ENCODE measurements around the gene PCDHGA1.
"Not testable (repeated sequence)": the region's sequence is repeated elsewhere in the genome, so short reads cannot be mapped to it uniquely, and the experiment has no call there.

The PCDHGA1 gene

GRCh38 chr5:141412854-141413539 lies 82.7 kb downstream of the PCDHGA1 start, which contains the start of gene PCDHGA10:
PCDHGA10 (plus strand) TSS chr5:141412987; CDS start chr5:141413176, 189 bp downstream.
- peak; percentile 89 for DNase-seq

DNA sequence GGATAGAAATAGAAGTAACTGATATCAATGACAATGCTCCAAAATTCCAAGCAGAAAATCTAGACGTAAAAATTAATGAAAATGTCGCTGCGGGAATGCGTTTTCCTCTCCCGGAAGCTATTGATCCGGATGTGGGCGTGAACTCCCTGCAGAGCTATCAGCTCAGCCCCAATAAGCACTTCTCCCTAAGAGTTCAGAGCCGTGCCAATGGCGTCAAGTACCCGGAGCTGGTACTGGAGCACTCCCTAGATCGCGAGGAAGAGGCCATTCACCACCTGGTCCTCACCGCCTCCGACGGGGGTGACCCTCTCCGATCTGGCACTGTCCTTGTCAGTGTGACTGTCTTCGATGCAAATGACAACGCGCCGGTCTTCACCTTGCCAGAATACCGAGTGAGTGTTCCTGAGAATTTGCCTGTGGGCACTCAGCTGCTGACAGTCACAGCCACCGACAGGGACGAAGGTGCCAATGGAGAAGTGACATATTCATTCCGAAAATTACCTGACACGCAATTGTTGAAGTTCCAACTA lies 83.3 kb downstream of the PCDHGA1 start:
- no peak for DNase-seq

GRCh38 chr5:141414548-141415274 lies 84.4 kb downstream of the PCDHGA1 start:
- DNase-seq, result not testable (repeated sequence)

DNA sequence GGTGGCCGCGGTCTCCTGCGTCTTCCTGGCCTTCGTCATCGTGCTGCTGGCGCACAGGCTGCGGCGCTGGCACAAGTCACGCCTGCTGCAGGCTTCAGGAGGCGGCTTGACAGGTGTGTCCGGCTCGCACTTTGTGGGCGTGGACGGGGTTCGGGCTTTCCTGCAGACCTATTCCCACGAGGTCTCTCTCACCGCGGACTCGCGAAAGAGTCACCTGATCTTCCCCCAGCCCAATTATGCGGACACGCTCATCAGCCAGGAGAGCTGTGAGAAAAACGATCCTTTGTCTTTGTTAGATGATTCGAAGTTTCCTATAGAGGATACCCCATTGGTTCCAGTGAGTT lies 84.9 kb downstream of the PCDHGA1 start:
- DNase-seq, result not testable (repeated sequence)

DNA sequence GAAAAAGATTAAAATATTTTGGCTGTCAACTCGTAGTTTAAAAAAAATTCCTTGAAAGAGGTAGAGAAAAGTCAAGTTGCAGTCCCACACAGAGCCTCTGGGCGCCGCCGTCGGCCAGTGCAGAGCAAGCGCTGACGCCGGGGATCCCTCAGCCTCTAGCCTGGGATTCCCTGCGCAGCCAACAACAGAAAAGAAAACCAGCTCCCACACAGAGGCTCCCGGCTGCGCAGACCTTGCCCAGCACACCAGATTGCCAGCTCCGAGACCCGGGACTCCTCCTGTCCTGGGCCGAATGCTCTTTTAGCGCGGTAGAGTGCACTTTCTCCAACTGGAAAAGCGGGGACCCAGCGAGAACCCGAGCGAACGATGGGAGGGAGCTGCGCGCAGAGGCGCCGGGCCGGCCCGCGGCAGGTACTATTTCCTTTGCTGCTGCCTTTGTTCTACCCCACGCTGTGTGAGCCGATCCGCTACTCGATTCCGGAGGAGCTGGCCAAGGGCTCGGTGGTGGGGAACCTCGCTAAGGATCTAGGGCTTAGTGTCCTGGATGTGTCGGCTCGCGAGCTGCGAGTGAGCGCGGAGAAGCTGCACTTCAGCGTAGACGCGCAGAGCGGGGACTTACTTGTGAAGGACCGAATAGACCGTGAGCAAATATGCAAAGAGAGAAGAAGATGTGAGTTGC lies 87.3 kb downstream of the PCDHGA1 start, which contains the start of gene PCDHGB7:
Gene PCDHGB7, plus strand, starts transcription at position 184 of the 679 bp plus-strand sequence. Its CDS starts 183 bp downstream, at position 367.
- peak; percentile 31 for DNase-seq

GRCh38 chr5:141419074-141419880 lies 89.0 kb downstream of the PCDHGA1 start:
- DNase-seq, result no peak

- peak; percentile 73 for DNase-seq
Observed at GRCh38 chr5:141420855-141421488, 90.7 kb downstream of the PCDHGA1 start, which contains the start of gene PCDHGA11. PCDHGA11 (plus strand) TSS chr5:141421051; CDS start chr5:141421228, 177 bp downstream.

DNA sequence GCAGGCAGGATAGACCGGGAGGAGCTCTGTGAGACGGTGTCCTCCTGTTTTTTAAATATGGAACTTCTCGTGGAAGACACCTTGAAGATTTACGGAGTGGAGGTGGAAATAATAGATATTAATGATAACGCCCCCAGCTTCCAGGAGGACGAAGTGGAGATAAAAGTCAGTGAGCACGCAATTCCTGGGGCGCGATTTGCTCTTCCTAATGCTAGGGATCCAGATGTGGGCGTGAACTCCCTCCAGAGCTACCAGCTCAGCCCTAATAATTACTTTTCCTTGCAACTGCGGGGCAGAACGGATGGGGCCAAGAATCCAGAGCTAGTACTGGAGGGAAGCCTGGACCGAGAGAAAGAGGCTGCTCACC lies 91.2 kb downstream of the PCDHGA1 start:
- no peak for DNase-seq

DNA sequence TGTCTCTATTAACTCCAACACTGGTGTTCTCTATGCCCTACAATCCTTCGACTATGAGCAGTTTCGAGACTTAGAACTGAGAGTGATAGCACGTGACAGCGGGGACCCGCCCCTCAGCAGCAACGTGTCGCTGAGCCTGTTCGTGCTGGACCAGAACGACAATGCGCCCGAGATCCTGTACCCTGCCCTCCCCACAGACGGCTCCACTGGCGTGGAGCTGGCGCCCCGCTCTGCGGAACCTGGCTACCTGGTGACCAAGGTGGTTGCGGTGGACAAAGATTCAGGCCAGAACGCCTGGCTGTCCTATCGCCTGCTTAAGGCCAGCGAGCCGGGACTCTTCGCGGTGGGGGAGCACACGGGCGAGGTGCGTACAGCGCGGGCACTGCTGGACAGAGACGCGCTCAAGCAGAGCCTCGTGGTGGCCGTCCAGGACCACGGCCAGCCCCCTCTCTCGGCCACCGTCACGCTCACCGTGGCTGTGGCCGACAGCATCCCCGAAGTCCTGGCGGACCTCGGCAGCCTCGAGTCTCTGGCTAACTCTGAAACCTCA lies 92.5 kb downstream of the PCDHGA1 start:
- no peak for DNase-seq

DNA sequence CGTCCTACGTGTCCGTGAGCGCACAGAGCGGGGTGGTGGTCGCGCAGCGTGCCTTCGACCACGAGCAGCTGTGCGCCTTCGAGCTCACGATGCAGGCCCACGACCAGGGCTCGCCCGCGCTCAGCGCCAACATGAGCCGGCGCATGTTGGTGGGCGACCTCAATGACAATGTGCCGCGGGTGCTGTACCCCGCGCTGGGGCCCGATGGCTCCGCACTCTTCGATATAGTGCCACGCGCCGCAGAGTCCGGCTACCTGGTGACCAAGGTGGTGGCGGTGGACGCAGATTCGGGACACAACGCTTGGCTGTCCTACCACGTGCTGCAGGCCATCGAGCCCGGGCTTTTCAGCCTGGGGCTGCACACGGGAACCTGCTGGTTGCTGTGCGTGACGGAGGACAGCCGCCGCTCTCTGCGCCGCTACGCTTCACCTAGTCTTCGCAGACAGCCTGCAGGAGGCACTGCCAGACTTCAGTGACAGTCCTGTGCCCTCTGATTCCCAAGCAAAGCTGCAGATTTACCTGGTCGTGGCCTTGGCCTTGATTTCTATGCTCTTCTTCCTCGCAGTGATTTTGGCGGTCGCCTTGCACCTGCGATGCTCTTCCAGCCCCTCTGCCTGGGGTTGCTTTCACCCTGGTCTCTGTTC lies 97.6 kb downstream of the PCDHGA1 start:
- no peak for DNase-seq

GRCh38 chr5:141430332-141431113 lies 100.2 kb downstream of the PCDHGA1 start, which contains the start of gene PCDHGA12:
PCDHGA12 (plus strand) TSS chr5:141430507; CDS start chr5:141430760, 253 bp downstream.
- DNase-seq, result peak; percentile 61

- DNase-seq, result no peak
Observed at GRCh38 chr5:141431286-141431685, 101.0 kb downstream of the PCDHGA1 start.

- not testable (repeated sequence) for DNase-seq
Observed at GRCh38 chr5:141432308-141432707, 102.0 kb downstream of the PCDHGA1 start.

DNA sequence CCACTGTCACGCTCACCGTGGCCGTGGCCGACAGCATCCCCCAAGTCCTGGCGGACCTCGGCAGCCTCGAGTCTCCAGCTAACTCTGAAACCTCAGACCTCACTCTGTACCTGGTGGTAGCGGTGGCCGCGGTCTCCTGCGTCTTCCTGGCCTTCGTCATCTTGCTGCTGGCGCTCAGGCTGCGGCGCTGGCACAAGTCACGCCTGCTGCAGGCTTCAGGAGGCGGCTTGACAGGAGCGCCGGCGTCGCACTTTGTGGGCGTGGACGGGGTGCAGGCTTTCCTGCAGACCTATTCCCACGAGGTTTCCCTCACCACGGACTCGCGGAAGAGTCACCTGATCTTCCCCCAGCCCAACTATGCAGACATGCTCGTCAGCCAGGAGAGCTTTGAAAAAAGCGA lies 102.4 kb downstream of the PCDHGA1 start:
- DNase-seq, result not testable (repeated sequence)

- DNase-seq, result no peak
Observed at GRCh38 chr5:141434006-141434405, 103.7 kb downstream of the PCDHGA1 start.

GRCh38 chr5:141437221-141437620 lies 106.9 kb downstream of the PCDHGA1 start:
- DNase-seq, result no peak

GRCh38 chr5:141439411-141440141 lies 109.3 kb downstream of the PCDHGA1 start:
- no peak for DNase-seq

DNA sequence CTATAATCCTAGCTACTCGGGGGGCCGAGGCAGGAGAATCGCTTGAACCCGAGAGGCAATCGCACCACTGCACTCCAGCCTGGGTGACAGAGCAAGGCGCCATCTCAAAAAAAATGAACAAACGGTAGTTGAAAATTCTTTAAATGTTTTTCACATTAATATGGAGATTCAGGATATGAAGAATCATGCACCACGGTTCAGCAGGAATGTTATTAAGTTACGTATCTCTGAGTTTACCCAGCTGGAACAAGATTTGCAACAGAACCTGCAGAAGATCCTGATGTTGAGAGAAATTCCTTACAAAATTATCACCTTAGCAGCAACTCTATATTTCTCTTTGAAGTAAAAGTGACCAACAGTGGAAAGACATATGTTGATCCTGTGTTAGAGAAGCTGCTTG lies 110.0 kb downstream of the PCDHGA1 start:
- no peak for DNase-seq

- no peak for DNase-seq
Observed at GRCh38 chr5:141441571-141442170, 111.4 kb downstream of the PCDHGA1 start.
